GM21717 (cell line): ENCODE measurements around the gene HOXC6.
"Not testable (repeated sequence)": the region's sequence is repeated elsewhere in the genome, so short reads cannot be mapped to it uniquely, and the experiment has no call there.

Experiments
- ATAC-seq: cut with Tn5 transposase; IDR thresholded peaks from one replicate; pipeline ENCODE4 v1.9.1; 2021; ENCODE audit warnings: mild to moderate bottlenecking, moderate library complexity; ENCODE audit not compliant: unreplicated experiment

HOXC6 gene

DNA sequence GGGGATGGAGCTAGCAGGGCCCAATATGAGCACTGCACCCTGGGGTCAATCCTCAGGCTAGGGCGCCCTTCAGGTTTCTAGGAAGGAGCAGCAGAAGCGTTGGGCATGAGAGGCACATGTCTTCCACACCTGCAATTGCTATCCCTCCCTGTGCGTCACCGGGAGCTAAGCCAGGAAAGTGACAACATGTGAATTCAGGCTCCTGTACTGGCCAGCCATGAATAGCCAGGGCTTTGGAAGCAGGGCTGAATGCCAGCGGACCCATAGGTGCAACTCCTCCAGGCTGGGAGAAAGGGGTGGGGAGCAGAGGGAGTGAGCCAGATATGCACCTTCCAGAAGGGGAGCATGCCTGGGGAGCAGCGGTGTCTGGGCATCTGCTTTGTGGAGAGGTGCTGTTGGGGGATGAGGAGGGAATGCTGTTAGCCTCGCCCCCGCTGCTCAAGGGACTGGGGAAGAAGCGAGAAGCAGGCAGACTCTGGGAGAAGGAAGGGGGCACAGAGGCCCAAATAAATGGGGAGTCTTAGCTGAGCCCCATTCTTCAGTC lies 10.7 kb downstream of the HOXC6 start:
- no peak for ATAC-seq

DNA sequence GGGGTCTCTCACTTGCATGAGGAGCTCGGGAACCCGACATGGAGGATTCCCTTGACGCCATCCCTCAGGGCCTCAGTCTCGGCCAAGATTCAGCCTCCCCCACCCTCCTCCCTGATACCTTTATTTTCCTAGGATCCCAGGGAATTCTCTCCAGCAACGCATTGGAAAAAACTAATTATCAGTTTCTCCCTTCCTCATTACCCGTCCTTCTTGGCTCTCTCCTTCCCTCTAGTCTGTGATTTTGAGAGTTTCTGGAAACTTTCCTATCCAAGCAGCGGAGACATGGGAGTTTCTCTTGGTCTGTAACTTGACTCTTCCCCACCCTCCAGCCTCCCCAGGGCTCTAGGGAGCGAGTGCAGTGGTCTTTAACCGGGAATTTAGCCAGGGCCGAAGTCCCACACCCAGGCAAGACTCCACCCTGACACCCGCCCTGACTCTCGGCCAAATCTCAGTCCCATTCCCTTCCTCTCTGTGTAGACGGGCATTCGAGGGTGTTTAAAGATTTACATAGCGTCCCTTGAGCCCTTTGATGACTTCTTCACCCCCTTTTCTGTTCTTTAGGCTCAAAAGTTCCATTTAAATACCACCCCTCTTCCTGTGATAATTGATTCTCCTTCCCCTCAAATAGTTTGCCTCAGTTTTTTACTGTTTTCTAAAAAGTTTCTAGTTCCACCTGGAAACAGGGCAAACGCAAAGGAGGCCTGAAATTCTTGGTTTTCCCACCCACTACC lies 11.3 kb downstream of the HOXC6 start:
- no peak for ATAC-seq

DNA sequence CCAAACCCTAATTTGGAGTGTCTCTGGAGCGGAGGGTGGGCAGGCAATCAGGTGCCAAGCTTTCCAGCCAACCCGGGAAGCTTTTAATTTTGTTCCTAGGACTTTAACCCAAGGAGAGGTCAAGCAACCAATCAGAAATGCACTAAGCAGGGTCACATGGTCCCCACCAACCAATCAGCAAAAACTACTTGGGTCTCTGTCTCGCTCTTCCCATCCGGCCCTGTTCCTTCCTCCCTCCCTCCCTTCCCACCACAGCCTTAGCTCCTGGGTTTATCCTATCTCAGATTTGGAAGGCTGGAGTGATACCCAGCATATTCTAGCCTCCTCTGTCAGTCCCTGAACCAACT lies 11.9 kb downstream of the HOXC6 start:
- ATAC-seq, result no peak

DNA sequence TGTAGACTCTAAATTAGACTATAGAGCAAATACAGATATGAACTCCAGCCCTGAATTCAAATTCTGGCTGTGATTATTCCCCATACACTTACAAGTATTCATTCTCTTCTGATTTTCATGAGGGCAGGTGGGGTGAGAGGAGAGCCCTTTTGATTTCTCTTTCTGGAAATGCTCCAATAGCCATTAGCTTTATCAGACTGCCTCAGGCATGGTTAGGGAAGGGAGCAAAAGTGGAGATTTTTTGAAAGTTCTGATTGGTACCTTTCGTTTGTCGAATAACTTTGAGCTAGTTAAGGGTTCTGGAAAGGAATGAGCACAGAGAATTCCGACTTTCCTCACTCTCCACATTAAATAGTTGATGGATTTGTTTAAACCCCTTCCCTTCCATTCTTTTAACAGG lies 12.4 kb downstream of the HOXC6 start:
- ATAC-seq, result no peak

DNA sequence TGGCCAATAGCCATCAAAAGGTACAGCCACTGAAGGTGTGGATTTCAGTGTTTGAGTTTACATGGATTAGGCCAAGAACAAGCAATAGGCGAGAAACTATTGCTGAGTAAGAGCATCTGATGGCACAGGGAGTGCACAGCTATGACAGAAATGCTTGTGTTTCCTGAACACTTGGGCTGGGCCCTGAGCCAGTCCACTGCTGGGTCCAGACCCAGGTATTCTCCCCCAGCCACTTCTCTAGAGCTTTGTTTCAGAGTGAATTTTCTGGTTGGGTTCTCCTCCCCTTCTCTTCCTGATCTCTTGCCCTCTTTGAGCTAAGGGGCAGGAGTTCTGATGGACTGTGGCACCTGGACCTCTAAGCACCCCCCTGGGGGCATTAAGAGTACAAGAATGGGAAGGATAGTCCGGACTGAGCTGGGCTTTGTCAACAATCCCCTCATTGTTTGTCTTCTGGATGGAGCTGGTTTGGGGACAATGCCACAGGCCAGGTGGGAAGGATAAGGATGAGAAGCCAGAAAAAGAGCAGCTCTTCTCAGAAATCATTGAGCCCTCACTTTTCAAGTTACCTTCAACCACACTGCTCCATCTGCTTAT lies 13.0 kb downstream of the HOXC6 start:
- no peak for ATAC-seq

DNA sequence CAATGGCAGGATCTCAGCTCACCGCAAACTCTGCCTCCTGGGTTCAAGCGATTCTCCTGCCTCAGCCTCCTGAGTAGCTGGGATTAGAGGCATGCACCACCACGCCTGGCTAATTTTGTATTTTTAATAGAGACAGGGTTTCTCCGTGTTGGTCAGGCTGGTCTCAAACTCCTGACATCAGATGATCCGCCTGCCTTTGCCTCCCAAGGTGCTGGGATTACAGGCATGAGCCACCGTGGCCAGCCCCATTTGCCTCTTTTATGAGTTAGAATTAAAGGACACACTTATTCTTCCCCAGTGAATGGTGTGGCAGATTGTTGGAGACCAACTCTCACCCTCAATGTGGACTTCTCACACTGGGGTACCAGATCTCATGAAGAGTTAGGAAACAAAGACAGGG lies 13.8 kb downstream of the HOXC6 start:
- not testable (repeated sequence) for ATAC-seq

DNA sequence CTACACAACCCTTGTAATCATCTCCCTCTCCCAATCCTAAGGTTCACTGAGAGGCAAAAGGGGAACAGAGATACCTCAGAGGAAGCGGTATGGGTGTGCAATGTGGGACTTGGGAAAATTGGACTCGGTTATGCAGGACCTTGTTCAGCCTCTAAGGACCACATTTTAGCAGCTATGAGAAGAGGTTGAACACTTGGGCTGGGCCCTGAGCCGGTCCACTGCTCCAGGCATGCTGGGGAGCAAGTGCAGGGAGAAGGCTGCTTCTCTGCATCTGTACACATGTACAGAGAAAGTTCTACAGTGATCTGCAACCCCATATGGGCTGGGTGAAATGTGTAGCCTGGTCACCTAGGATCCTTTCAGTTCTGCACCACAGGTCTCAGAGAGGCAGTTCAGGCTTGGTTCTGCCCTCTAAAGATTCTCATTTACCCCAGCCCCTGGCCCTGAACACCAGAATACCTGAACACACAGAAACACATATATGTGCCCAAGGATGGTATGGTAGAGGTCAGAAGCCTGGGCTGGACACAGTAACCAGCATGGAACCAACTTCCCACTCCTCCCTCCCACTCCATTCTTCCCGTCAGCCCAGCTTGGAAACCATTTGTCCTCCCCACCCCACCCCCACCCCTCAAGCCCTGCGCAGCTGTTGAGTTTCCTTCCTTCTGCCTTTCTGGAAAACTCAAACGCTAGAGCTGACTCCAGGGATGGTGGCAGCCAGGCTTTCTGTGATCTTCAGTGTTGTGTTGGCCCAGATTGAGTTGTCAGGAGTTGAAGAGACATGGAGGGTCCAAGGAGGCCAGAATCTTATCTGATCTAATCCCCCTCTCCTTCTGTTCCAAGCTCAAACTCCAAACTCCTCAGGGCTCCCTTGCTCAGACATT lies 15.0 kb downstream of the HOXC6 start:
- ATAC-seq, result no peak

DNA sequence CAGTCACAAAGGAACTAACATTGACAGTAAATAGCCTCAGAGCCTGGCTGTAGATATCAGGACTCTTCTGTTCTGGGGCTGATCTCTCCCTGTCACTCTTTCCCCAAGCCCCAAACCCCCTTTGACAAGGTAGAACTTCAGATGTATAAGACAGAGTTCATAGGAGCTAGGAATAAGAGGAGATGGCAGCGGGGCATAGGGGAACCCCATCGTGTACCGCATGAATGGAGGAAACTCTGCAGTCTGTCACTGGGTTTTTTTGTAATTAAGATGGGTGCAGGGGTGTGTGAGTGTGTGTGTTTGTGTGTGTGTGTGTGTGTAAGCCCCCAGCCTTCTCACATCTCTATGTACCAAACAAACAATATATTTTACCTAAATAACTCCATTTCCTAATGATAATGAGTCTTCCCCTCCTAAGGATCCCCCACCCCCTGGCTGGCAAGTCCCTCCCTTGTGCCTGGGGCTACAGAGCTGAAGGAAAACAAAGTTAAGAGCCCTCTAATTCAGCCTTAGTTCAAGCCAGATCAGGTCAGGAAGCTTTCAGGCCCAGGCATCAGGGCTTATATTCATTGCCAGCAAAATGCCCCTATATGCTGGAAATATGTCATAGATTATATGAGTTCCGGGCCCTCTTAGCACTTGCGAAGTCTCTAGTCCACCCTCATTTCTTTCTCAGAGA lies 16.3 kb downstream of the HOXC6 start:
- ATAC-seq, result no peak

DNA sequence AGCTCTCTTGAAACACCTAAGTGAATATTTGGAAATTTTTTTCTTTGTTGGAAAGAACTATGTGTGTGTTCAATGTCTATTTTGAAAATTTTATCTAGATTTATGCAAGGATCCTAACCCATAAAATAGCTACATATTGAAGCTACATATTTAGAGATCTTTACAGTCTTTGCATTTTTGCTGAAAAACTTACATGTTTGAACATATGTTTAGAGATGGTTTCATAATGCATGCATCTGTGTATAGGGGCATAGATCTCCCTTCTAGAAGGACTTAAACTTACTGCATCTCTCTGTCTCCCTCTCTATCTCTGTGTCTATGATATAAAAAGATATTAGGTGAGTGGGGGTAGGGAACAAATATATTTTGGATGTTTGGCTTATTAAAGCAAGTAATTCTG lies 17.2 kb downstream of the HOXC6 start:
- ATAC-seq, result no peak

DNA sequence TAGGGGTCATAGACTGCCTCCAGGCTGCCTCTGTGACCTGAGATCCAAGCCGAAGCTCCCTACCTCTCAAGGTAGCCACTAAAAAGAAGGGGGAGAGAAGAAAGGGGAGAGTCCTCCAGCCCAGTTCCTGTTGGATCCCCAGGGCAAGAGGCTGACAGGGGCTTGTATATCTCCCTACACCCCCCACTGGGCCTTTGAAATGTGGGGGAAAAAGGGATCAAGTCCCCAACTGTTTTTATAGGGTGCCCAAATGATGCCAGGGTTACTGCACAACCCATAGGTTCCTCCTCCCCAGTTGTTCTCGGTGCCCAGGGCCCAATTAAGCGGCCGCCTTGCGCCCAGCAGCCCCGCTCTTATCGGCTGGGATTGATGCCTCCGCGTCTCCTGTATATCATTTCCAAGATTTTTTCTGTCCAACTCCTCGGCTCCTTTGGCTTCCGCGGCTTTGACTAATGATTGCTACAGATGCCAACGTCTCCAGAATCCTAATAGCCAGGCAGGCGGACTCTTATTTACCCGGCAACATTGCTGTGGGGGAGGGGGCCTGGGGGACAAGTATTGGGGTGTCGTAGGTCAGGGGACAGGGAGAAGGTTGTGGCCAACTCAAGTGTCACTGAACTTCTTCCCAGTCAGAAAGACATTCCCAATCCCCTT lies 17.8 kb downstream of the HOXC6 start:
- ATAC-seq, result no peak

DNA sequence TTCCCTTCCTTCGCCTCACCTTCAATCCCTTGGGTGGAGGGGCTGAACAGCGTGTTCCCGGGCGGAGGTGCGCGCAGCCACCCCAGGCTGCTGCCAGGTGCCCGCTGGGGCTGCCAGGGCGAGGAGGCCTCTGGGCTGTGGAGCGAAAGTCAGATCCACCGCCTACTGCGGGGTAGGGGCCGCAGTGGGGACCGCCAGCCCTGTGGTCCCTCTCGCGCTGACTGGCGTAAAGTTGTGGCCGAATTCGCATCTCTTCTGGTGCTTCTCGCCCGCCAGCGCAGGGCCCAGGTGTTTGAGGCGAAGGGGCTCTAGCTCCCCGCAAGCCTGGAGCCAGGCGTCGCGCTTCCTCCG lies 18.5 kb downstream of the HOXC6 start:
- no peak for ATAC-seq

DNA sequence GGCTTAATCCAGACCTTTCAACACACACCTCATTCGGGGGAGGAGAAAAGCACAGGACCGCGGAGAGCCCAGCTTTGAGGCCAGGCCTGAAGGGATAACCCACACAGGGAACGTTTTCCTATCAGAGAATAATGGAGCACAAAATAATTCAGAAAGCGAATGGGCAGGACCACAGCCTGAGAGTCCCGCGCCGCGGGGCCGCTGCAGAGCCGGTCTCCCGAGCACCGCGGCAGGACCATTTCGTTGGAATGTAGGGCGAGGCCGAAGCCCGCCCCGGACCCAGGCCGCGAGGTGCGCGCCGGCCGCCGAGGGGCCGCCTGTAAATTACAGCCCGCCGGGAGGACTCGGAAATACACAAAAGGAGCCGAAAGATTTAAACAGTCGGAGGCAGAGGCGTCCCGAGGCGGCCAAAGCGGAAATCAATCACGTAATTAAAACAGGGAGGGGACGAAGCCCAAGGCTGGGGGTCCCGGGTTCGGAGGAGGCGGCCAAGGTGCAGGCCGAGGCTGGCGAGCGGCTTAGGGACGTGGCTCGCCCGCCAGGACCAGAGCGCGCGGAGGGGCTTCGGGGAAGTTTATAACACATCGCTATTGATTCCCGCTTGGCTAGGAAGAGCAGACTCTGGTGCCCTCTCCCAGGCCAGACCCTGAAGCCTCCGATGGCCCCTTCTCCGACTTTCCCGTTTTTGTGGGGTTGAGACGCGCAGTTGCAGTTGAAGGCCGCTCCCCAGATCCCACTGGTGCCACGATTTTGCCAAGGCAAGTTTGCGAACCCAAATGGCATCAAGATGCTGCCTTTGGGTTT lies 19.1 kb downstream of the HOXC6 start:
- no peak for ATAC-seq

DNA sequence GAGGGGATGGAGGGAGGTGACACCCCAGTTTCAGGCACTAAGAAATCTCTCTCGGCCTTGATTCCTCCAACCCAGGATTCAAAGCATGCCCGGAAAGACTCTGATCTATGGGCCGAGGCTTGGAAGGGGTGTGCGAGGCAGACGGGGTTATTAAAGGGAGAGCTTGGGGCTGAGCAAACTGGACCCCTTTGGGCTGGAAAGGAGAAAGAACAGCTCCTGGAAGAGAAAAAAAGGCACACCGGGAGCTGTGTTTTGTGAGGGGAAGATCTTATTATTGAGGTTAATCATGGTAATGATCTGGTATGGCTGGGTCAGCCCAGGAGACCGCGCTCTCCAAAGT lies 19.7 kb downstream of the HOXC6 start:
- ATAC-seq, result no peak

DNA sequence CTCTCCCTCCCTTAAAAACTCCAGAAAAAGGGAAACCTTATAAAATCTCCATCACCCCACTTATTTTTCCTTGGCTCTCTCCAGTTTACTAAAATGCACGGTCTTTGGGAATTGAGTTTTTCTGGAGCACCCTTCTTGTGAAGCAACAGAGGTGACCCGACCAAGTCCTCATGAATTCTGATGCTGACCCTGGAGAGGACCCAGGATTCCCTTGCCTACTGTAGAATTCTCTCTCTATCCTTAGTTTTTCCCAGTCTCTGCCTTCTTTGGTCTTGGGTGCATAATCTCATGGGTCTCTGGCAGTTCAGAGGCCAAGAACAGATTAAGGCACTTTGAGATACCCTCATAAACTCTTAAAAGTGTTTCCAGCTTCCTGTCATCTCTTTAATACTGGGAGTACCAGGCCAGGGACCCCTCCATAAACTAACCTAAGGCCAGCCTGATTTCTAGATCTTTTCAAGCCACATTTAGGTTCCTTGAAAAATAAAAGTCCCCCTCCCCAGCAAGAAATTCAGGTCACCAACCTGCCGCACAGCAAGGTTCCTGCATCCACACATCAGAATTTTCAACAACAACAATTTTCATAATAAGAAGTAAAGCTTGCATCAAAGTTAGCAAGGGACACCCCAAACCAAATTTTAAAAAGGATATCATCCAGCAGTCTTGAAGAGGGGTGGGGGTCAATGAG lies 20.3 kb downstream of the HOXC6 start:
- no peak for ATAC-seq

DNA sequence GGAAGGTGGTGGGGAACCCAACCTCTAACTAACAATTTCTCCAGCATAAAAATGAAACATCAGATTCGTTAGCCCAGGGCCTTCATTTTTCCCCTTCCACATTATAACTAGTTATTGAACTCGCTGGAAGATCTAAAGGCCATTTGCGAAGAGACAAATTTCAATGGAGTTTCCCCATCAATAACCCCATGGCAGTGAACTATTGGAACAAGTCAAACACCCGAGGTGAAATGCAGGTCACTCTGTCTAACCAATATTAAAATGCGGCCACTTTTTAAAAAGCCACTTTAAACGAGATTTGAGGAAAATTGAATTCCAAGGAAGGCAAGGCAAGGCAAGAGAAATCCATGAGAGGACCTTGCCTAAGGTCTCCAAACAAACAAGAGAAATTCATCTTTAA lies 20.9 kb downstream of the HOXC6 start:
- no peak for ATAC-seq

DNA sequence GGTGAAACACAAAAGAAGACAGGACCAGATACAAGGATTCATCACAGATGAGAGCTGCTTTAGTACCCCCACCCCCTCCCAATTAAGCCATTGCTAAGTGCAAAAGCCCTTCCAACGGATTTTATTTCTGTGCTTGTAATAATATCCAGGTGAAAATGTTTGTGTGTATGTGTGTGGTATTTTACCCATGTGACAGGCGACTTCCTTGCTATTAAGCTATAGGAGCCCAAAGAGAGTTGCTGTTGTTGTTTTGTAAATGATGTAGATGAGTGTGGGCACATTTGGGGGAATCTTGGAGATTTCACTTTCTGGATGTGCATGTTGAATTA lies 22.2 kb downstream of the HOXC6 start:
- ATAC-seq, result no peak

DNA sequence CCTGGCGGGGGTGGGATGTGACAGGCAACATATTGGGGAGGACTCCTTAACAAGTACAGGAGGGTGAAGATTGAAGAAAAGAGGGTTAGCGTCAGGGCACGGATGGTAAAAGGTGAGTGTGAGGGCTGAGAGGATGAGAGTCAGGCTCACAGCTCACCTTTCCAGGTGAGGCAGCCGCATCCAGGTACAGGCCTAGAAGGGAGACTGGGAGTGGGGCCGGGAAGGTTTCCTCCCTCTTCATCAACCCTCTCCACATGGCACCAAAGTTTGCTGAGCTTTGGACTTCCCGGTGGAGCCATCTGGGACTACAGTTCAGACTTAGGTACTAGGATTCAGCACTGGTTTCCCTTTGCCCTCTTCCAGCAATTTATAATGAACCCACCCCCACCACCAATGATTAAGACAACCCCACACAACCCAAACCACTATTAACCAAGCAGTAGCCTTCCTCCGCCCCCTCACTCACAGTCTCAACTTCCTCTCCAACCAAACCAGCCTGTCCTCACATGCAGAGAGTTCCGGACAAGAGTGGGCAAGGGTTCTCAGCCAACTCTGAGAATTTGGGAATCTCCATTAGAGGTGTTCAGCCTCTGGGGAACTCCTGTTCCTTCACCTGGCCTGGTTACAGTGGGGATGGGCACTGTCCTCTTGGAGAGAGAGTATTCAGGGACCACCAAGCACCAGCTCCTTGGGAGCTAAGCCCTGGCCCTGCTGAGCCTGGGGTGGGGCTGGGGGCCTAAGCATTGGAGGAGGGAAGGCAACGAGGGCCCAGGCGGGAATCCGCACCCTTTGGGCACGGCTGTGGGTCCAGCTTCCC lies 23.0 kb downstream of the HOXC6 start:
- ATAC-seq, result no peak

DNA sequence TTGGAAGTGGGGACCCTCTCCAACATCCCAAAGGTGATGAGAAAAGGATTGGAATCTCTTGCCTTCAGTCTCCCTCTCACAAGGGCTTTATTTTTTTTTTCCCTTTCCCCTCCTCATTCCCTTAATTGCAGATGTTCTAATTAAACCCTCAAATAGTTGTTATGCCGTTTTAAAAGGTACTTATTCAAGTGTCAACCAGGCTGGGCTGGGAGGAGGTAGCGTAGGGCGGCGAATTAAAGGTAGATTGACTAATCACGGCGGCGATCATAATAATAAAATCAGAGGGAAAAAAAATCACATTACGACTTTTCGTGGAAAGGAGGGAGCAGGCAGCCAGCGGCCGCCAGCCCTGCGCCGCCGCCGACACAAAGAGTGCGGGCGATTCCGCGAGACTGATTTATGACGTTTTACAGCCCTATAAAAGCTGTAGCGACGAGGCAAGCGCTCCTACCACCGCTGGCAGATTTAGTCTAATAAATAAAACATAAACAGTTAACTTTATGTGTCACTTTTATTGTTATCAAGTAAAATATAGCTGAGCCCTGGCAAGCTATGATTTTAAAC lies 23.7 kb downstream of the HOXC6 start:
- no peak for ATAC-seq
